HG03432 (cell line): ENCODE results near the gene ADH1C.

Source experiments
- ATAC-seq: cut with Tn5 transposase; IDR thresholded peaks from one replicate; pipeline ENCODE4 v1.9.1; 2021; ENCODE audit warnings: mild to moderate bottlenecking, moderate library complexity; ENCODE audit not compliant: unreplicated experiment

Gene ADH1C

DNA sequence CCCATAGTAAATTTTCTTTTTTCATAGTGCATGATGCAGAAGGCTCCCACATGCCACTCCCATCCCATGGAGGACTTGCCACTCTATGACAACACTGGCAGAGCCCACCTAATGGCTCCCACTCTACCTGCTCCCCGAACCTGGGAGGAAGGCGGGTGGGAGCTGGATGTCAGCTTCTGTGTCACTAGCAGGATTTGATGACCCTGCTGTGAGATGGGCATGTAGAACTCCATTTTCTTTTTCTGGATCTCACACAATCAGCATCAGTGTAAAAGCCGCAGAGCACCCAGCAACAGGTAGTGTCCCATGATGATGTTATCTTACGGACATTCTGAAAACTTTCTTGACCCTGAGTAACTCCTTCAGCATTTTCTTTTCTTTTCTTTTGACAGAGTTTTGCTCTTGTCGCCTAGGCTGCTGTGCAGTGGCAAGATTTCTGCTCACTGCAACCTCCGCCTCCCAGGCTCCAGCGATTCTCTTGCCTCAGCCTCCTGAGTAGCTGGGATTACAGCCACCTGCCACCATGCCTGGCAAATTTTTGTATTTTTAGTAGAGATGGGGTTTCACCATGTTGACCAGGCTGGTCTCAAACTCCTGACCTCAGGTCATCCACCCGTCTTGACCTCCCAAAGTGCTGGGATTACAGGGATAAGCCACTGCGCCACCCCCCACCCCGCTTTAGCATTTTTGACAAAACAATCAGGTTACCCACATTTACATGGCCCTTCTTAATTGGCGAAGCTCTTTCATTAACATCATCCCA, 46.7 kb downstream of the ADH1C start:
- ATAC-seq: no peak

DNA sequence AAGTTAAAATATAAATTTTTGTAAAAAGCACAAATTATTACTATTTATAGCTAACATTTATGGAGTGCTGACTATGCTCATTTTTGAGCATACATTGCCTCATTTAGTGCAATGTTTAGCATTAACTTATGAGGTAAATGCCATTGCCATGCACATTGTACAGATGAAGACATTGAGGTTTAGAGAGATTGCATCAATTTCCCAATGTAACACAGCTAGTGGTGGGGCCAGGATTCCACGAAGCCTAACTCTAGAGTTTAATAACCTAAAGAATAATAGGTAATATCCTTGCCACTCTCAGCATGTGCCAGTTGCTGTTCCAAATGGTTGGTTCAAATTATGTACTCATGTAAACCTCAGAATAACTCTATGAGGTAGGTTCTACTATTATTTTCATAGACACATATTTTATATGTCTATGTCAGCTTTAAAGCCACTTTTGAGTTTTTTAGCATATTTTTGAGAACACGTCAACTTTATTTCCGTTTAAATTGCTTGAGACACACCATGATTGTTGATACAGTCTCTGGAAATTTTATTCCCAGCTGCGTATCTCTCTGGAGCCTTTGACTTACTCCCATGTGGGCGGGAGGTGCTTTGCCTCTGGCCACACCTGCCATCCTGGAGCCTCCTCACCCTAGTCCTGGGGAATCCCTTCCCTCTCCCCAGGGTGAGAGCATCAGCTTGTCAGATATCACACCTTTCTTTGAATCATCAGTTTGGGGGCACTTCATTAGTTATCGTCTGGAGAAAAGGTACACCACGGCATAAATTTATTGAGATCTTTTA, 51.0 kb downstream of the ADH1C start:
- no peak for ATAC-seq

DNA sequence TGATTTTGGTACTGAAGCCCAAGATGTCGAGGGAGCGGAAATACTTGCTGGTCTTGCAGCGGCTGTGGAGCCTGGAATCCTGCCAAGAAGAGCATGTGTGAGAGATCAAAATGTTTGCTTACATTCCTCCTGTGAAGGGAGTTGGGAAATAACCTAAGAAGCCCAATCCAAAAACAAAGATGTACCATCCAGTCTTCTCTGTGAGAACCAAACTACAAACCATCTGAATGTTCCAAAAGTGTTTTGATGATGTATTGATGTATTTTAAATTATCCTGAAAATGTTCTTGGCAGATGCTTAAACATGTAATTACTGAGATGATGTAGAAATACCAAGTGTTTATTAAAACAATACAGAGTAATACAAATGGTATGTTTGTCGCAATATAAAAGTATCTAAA, 51.6 kb downstream of the ADH1C start:
- no peak for ATAC-seq

DNA sequence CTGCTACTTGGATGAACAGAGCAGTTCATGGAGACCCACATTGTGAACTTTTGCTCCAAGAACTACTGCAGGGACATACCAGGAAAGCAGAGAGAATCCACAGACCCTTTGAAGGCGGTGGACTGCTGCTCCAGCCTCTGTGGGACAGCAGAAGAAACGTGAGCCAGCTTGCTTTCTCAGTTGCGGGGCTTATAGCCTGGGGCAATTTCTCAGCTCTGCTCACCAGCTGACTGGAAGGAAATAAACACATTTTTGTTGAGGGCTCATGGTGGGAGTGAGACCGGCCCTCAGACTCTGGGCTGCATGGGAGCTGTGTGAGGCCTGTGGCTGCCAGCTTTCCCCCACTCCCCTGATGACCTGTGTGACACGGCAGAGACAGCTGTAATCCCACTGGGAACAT, 59.2 kb downstream of the ADH1C start:
- ATAC-seq: no peak

DNA sequence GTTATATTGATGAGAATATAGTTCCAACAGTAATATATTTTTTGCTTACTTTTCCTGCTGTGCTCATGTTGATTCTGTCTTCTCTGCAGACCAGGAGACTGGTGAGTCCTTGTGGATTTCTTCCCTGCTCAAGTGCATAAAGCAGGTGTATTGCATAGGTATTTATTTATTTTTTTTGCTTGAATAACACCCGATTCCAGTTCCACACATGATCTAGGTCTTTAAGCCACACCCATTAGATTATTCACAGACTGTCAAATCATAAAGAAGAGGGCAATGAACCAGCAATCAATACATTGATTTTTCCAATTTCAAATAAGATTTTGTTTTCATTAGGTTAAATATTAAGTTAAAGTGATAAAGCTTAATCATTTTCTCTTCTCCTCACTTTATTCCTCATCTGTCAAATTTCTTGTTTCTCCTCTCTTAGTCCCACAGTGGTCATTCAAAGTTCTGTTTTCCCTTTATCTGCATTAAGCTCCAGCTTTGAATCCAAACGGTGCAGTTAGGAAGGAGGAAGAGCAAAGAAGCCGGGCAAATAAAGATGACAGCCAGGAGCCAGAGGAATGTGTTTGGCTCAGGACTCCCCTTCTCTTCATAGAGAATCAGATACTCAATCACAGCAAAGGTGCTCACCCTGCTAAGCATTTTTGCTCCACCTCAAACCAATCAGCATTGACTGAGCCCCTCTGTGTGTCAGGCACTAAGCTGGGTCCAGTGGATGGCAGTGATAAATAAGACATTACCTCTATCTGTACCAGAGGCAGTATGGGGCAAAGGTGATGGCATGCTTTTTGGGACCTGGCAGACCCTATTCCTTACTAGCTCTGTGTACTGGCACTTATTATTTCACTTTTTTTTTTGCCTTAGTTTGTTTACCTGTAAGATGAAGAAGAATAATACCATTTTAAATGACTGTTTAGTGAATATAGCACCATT, 61.4 kb downstream of the ADH1C start, which contains the start of gene ADH1A:
Gene ADH1A (minus strand): TSS at position 138 of the 939 bp plus-strand sequence. CDS start 71 bp downstream, at position 67.
- ATAC-seq: no peak
